ENCODE measurements around the gene YIPF6. TPM values are rescaled to one million over a fixed set of nuclear protein-coding genes. Genes with fewer than 3 reads are reported as not detected.
"Not testable (repeated sequence)": the region's sequence is repeated elsewhere in the genome, so short reads cannot be mapped to it uniquely, and the experiment has no call there.

The YIPF6 gene
- total and polyA plus RNA-seq, 2 donors (not counting 3 experiments of a cell fraction or from before 2014, with no cell fraction given) = 17.1 to 29.6 TPM

DNA sequence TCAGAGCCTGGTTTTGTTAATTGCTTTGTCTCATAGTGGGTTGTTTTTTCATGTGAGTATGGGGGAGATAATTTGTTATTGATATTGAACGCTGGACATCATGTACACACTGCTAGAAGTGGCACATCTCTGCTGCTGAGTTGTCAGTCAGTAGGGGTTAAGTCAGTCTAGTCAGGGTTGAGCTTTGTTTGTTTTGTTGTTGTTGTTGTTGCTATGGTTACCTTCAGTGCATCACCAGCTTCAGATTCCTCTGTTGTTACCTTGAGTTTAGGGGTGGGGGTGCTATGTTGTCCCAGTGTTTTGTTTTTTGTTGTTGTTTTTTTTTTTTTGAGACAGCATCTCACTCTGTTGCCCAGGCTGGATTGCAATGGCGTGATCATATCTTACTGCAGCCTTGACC, 9.9 kb downstream of the YIPF6 start:
- DNase-seq (ENCODE audit: low read depth, low spot score) = peak; percentile 5
- Histone ChIP-seq H3K9me3 (replicated peaks; ENCODE audit: control insufficient read depth, insufficient read depth, low read length) (no peaks in the 10 kb centered on the region), H3K27me3 (ENCODE audit: control insufficient read depth in 2 of 2, insufficient read depth in 2 of 2, low read length in 2 of 2) (no peaks in the 10 kb centered on the region), H3K4me3 (replicated peaks in 1 of 3; ENCODE audit: insufficient read depth in 1 of 3, low read depth in 1 of 3, low read length in 3 of 3) (no peak overlapping the region), H3K9ac (replicated peaks; ENCODE audit: extremely low read depth, insufficient read depth, low read length) (no peak overlapping the region), H3K36me3 (ENCODE audit: control insufficient read depth in 2 of 2, extremely low read depth in 1 of 2, insufficient read depth in 2 of 2, low read length in 2 of 2) (peaks cover 0 to 2% of the 10 kb centered on the region in 2 experiments), H3K9me1 (replicated peaks; ENCODE audit: control insufficient read depth, extremely low read depth, insufficient read depth, low read length) (no peaks in the 10 kb centered on the region), H4K20me1 (replicated peaks; ENCODE audit: control insufficient read depth, extremely low read depth, insufficient read depth, low read length) (no peaks in the 10 kb centered on the region), H3K27ac (ENCODE audit: insufficient read depth, low read depth, low read length) (no peak overlapping the region), H3K79me2 (ENCODE audit: control insufficient read depth, insufficient read depth, low read length) (peaks cover 23% of the 10 kb centered on the region), H2AFZ (ENCODE audit: low read depth, low read length) (no peak overlapping the region), H3K4me1 (ENCODE audit: control insufficient read depth, extremely low read depth, insufficient read depth, low read length) (no peaks in the 10 kb centered on the region), H3K4me2 (ENCODE audit: insufficient read depth, low read length) (no peak overlapping the region)
- TF ChIP-seq POLR2AphosphoS5 (IDR thresholded peaks at IDR 0.05; ENCODE audit: insufficient read depth, low read depth, low read length) (no peak), POLR2A (IDR thresholded peaks at IDR 0.05; ENCODE audit: low read depth, low read length) (no peak)
- TF ChIP-seq, protein P1, sequence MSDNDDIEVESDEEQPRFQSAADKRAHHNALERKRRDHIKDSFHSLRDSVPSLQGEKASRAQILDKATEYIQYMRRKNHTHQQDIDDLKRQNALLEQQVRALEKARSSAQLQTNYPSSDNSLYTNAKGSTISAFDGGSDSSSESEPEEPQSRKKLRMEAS (IDR thresholded peaks at IDR 0.05; ENCODE audit: insufficient read depth, insufficient read length) = no peak
- no peak for FAIRE-seq
- BruUV-seq (replicated peaks) = no TSS peak
- POLR2A ChIA-PET = interaction anchor here (1.1 kb wide), 1 partner anchor 320 kb away, joined by 3 read pairs; the partner anchor contains the start of gene EFNB1
- dilution Hi-C loops (cut with MboI; ENCODE audit: extremely low pct_ligation_motif_present, low sequenced_read_pairs) (no loop called here), intact Hi-C loops (cut with micrococcal nuclease) (no loop called here)
- CTCF ChIA-PET = interaction anchor here (1.0 to 2.2 kb wide), 2 partner anchors 202 to 312 kb away, joined by 4 to 8 read pairs; no protein-coding TSS in a partner anchor

DNA sequence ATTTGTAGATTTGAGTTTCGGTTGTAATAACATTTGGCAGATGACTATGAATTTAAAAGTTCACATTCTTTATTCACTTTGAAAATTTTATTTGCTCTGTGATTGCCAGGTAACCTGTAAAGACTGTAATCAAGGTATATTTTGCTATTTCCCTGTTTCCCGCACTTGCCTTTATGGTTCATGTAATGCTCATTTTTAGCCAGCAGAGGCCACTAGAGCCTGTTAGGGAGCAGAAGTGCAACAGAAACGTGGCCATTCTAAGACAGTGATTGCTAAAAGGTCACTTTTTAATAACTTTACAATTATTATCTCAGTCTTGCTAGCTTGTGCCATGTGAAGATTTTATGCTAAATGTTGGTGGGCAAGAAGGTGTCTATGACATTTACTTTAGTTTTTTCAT, 12.4 kb downstream of the YIPF6 start:
- CTCF ChIA-PET = interaction anchor here (0.7 to 3.7 kb wide), 4 partner anchors 199 to 329 kb away, joined by 3 to 29 read pairs (median 4); no protein-coding TSS in a partner anchor
- no peak for FAIRE-seq

DNA sequence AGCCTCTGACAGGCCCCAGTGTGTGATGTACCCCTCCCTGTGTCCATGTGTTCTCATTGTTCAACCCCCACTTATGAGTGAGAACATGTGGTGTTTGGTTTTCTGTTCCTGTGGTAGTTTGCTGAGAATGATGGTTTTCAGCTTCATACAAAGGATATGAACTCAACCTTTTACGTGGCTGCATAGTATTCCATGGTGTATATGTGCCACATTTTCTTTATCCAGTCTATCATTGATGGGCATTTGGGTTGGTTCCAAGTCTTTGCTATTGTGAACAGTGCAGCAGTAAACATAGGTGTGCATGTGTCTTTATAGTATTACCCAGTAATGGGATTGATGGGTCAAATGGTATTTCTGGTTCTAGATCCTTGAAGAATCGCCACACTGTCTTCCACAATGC, 25.8 kb downstream of the YIPF6 start:
- BruUV-seq (replicated peaks); H3K9me3 ChIP-seq (replicated peaks; ENCODE audit: control insufficient read depth, insufficient read depth, low read length); dilution Hi-C loops (cut with MboI; ENCODE audit: extremely low pct_ligation_motif_present, low sequenced_read_pairs); H2AFZ ChIP-seq (ENCODE audit: low read depth, low read length); FAIRE-seq; H3K27ac ChIP-seq (ENCODE audit: insufficient read depth, low read depth, low read length); H3K4me1 ChIP-seq (ENCODE audit: control insufficient read depth, extremely low read depth, insufficient read depth, low read length); H3K27me3 ChIP-seq (ENCODE audit: control insufficient read depth in 2 of 2, insufficient read depth in 2 of 2, low read length in 2 of 2); CTCF ChIA-PET; H3K36me3 ChIP-seq (ENCODE audit: control insufficient read depth in 2 of 2, extremely low read depth in 1 of 2, insufficient read depth in 2 of 2, low read length in 2 of 2); H3K9ac ChIP-seq (replicated peaks; ENCODE audit: extremely low read depth, insufficient read depth, low read length); H3K4me2 ChIP-seq (ENCODE audit: insufficient read depth, low read length); H4K20me1 ChIP-seq (replicated peaks; ENCODE audit: control insufficient read depth, extremely low read depth, insufficient read depth, low read length); H3K79me2 ChIP-seq (ENCODE audit: control insufficient read depth, insufficient read depth, low read length); intact Hi-C loops (cut with micrococcal nuclease); H3K4me3 ChIP-seq (replicated peaks in 1 of 3; ENCODE audit: insufficient read depth in 1 of 3, low read depth in 1 of 3, low read length in 3 of 3); DNase-seq (ENCODE audit: low read depth, low spot score); H3K9me1 ChIP-seq (replicated peaks; ENCODE audit: control insufficient read depth, extremely low read depth, insufficient read depth, low read length); POLR2A ChIA-PET: not testable (repeated sequence)

More for the DNA sequence above, 12.4 kb downstream of the YIPF6 start:
- H3K36me3 ChIP-seq (ENCODE audit: control insufficient read depth in 2 of 2, extremely low read depth in 1 of 2, insufficient read depth in 2 of 2, low read length in 2 of 2) = peaks cover 0 to 7% of the 10 kb centered on the region in 2 experiments
- H3K79me2 ChIP-seq (ENCODE audit: control insufficient read depth, insufficient read depth, low read length) = peaks cover 16% of the 10 kb centered on the region
- no TSS peak for BruUV-seq (replicated peaks)
- H3K27ac ChIP-seq (ENCODE audit: insufficient read depth, low read depth, low read length) = no peak overlapping the region
- H3K4me1 ChIP-seq (ENCODE audit: control insufficient read depth, extremely low read depth, insufficient read depth, low read length) = no peaks in the 10 kb centered on the region
- POLR2A ChIA-PET = no interaction called here
- no peak overlapping the region for H3K4me3 ChIP-seq (replicated peaks in 1 of 3; ENCODE audit: insufficient read depth in 1 of 3, low read depth in 1 of 3, low read length in 3 of 3)
- H2AFZ ChIP-seq (ENCODE audit: low read depth, low read length) = no peak overlapping the region
- no peaks in the 10 kb centered on the region for H3K27me3 ChIP-seq (ENCODE audit: control insufficient read depth in 2 of 2, insufficient read depth in 2 of 2, low read length in 2 of 2)
- TF ChIP-seq, protein P2, sequence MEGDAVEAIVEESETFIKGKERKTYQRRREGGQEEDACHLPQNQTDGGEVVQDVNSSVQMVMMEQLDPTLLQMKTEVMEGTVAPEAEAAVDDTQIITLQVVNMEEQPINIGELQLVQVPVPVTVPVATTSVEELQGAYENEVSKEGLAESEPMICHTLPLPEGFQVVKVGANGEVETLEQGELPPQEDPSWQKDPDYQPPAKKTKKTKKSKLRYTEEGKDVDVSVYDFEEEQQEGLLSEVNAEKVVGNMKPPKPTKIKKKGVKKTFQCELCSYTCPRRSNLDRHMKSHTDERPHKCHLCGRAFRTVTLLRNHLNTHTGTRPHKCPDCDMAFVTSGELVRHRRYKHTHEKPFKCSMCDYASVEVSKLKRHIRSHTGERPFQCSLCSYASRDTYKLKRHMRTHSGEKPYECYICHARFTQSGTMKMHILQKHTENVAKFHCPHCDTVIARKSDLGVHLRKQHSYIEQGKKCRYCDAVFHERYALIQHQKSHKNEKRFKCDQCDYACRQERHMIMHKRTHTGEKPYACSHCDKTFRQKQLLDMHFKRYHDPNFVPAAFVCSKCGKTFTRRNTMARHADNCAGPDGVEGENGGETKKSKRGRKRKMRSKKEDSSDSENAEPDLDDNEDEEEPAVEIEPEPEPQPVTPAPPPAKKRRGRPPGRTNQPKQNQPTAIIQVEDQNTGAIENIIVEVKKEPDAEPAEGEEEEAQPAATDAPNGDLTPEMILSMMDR (IDR thresholded peaks at IDR 0.05; ENCODE audit: extremely low read depth in 1 of 2, insufficient read depth in 1 of 2, low read depth in 1 of 2, low read length in 2 of 2) = peak; percentile 41 to 46
- TF ChIP-seq GATA2 (IDR thresholded peaks at IDR 0.05; ENCODE audit: insufficient read depth, insufficient read length, low read depth, low read length) = no peak
- intact Hi-C loops (cut with micrococcal nuclease) = loop anchor here (1.0 kb wide), 2 partner anchors 200 to 296 kb away; no protein-coding TSS in a partner anchor
- H3K9me3 ChIP-seq (replicated peaks; ENCODE audit: control insufficient read depth, insufficient read depth, low read length) = no peaks in the 10 kb centered on the region
- no peak overlapping the region for H3K9ac ChIP-seq (replicated peaks; ENCODE audit: extremely low read depth, insufficient read depth, low read length)
- no peaks in the 10 kb centered on the region for H3K9me1 ChIP-seq (replicated peaks; ENCODE audit: control insufficient read depth, extremely low read depth, insufficient read depth, low read length)
- no peak overlapping the region for H3K4me2 ChIP-seq (ENCODE audit: insufficient read depth, low read length)
- dilution Hi-C loops (cut with MboI; ENCODE audit: extremely low pct_ligation_motif_present, low sequenced_read_pairs) = no loop called here
- H4K20me1 ChIP-seq (replicated peaks; ENCODE audit: control insufficient read depth, extremely low read depth, insufficient read depth, low read length) = no peaks in the 10 kb centered on the region
- DNase-seq (ENCODE audit: low read depth, low spot score) = peak; percentile 42
